ENCODE data around the gene CCDC57. TPM values are rescaled to one million over a fixed set of nuclear protein-coding genes. Genes with fewer than 3 reads are reported as not detected.
"Not testable (repeated sequence)": the region's sequence is repeated elsewhere in the genome, so short reads cannot be mapped to it uniquely, and the experiment has no call there.

The CCDC57 gene
- total RNA-seq, 1 experiment from 2014 or later = 8.4 TPM

DNA sequence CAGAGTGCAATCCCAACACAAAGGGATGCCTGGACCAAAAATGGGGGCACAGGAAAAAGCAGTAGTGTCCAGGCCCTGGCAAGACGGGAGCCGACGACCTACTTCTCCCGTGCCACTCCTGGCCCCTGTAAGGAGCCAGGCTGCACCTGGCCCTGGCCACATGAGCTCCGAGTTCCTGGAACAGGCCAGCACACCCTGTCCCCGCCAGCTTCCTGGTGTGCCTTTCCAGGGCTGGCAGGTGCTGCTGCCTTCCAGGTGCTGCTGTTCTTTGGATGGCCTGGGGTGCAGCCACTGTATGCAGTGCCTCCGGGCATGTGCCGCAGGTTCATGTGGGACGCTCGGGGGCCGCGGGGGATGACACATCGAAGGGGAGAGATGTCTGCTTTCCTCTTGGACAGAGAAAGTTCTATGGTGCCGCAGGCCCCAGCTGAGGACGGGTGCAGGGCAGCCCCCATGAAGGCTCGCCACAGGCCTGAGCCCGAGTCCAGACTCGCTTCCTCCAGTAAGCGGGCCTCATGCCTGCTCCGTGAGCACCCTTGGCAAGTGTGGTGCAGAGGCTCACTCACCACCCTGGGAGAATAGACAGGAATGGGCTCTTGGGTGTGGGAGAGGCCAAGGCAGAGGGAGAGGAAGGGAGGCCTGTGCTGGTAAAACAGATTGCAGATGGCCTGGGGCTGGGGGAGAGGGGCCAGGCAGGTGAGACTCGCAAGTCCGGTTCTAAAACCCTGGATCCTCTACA is 59.9 kb downstream of the CCDC57 start:
- in situ Hi-C loops (cut with HindIII; ENCODE audit: low pct_unique_long_range_greater_than_20kb, low sequenced_read_pairs) = no loop called here
- DNase-seq (ENCODE audit: low read depth) = no peak

DNA sequence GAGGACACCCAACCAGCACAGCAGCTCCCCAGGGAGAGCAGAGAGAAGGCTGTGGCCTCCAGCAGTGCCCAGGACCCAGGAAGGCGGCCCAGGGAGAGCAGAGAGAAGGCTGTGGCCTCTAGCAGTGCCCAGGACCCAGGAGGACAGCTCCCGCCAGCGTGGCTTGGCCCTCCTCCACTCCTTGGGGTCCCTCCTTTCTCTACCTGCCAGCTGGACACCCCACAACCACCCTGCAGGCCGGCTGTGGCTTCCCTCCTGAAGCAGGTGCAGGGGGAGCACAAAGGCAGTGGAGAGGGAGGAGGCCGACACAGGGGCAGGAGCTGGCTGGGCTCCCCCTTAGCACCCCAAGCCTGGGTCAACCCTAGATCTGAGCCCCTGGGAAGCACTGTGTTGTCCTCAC is 60.5 kb downstream of the CCDC57 start:
- in situ Hi-C loops (cut with HindIII; ENCODE audit: low pct_unique_long_range_greater_than_20kb, low sequenced_read_pairs) = no loop called here
- no peak for DNase-seq (ENCODE audit: low read depth)

DNA sequence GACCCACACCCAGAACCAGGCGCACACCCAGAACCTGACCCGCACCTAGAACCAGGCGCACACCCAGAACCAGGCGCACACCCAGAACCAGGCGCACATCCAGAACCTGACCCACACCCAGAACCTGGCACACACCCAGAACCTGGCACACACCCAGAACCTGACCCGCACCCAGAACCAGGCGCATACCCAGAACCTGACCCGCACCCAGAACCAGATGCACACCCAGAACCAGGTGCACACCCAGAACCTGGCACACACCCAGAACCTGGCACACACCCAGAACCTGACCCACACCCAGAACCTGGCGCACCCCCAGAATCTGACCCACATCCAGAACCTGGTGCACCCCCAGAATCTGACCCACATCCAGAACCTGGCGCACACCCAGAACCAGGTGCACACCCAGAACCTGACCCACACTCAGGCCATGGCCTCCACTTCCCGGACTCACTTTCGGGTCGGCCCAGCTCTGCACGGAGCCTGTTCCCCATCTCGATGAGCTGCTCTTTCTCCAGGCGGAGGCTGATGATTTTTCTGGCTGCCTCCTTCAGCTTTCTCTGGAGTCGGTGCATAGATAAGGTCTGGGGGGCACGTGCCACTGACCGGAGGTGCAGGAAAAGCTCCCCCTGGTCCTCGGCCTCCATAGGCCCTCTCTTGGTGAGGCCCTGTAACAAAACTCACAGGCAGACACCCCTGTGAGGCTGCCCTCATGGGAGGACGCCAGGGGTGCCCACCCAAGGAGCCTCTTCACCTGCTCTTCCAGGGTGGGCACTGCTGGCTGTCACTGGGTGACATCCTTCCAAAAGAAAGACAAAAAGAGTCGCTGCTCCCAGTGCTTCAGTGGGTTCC is 61.3 kb downstream of the CCDC57 start:
- no peak for DNase-seq (ENCODE audit: low read depth)
- in situ Hi-C loops (cut with HindIII; ENCODE audit: low pct_unique_long_range_greater_than_20kb, low sequenced_read_pairs) = no loop called here

GRCh38 chr17:82149401-82150099 is 63.1 kb downstream of the CCDC57 start:
- DNase-seq (ENCODE audit: low read depth) = no peak
- in situ Hi-C loops (cut with HindIII; ENCODE audit: low pct_unique_long_range_greater_than_20kb, low sequenced_read_pairs) = no loop called here

DNA sequence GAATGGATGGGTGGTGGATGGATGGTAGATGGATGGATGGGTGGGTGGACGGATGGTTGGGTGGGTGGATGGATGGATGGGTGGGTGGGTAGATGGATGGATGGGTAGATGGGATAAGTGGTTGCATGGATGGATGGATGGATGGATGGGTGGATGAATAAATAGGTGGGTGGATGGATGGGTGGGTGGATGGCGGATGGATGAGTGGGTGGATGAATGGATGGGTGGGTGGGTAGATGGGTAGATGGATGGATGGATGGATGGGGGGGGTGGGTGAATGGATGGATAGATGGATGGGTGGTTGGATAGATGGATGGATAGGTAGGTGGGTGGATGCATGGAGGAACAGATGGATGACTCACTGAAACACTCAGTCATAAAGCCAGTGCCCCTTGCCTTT is 63.6 kb downstream of the CCDC57 start:
- no peak for DNase-seq (ENCODE audit: low read depth)
- in situ Hi-C loops (cut with HindIII; ENCODE audit: low pct_unique_long_range_greater_than_20kb, low sequenced_read_pairs) = no loop called here

- in situ Hi-C loops (cut with HindIII; ENCODE audit: low pct_unique_long_range_greater_than_20kb, low sequenced_read_pairs) = no loop called here
- no peak for DNase-seq (ENCODE audit: low read depth)
These were observed 64.6 kb downstream of the CCDC57 start for GRCh38 chr17:82148011-82148410.

DNA sequence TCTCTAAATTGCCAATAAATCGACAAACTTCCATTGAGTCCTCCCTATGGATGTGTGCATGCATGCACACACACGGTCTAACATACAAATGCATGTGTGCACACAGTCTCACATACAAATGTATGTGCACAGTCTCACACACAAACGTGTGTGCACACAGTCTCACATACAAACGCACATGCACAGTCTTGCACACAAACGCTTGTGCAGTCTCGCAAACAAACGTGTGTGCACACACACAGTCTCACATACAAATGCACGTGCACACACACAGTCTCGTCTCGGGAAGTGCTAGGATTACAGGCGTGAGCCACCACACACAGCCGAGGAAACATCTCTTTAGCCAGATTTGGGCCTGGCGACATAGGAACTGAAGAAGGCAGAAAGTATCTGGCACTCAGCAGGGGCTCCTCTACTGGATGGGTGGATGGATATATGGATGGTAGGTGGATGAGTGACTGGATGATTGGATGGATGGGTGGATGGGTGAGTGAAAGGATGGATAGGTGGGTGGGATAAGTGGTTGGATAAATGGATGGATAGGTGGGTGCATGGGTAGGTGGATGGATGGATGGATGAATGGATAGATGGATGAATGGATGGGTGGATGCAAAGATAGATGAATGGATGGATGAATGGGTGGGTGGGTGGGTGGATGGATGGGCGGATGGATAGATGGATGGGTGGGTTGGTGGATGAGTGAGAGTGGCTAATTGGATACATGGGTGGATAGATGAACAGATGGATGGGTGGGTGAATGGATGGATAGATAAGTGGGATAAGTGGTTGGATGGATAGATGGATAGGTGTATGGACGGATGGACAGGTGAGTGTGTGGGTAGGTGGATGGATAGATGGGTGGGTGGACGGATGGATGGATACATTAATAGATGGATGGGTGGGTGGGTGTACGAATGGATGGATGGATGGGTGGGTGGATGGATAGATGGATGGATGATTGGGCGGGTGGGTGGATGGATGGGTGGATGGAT is 65.7 kb downstream of the CCDC57 start:
- DNase-seq (ENCODE audit: low read depth) = no peak
- in situ Hi-C loops (cut with HindIII; ENCODE audit: low pct_unique_long_range_greater_than_20kb, low sequenced_read_pairs) = no loop called here

- no peak for DNase-seq (ENCODE audit: low read depth)
- in situ Hi-C loops (cut with HindIII; ENCODE audit: low pct_unique_long_range_greater_than_20kb, low sequenced_read_pairs) = no loop called here
These were observed 67.0 kb downstream of the CCDC57 start for GRCh38 chr17:82145550-82146155.

- in situ Hi-C loops (cut with HindIII; ENCODE audit: low pct_unique_long_range_greater_than_20kb, low sequenced_read_pairs) = no loop called here
- DNase-seq (ENCODE audit: low read depth) = no peak
These were observed 69.3 kb downstream of the CCDC57 start for GRCh38 chr17:82143333-82143732.

- in situ Hi-C loops (cut with HindIII; ENCODE audit: low pct_unique_long_range_greater_than_20kb, low sequenced_read_pairs) = loop anchor here (10.0 kb wide), 1 partner anchor 65 kb away; no protein-coding TSS in a partner anchor
- not testable (repeated sequence) for DNase-seq (ENCODE audit: low read depth)
These were observed 72.7 kb downstream of the CCDC57 start for GRCh38 chr17:82139961-82140360.

DNA sequence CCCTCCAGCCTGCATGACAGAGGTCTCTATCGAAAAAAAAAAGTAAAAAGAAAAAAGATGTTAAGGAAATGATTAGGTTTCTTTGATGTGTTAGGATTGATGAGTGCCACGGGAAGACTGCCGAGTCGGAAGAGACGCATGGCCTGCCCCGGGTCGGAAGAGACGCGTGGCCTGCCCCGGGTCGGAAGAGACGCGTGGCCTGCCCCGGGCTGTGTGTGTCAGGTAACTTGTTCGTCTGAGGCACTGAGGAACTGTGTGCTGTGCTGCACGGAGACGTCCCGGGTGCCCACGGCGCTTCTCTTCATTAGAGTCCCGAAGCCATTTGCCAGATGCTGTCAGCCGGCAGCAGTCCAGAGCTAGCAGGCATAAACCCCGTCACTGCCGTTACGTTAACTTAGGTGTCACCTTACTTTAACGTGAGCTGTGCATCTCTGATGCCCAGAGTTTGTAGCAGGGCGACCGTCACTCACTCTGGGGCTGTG is 74.1 kb downstream of the CCDC57 start:
- no peak for DNase-seq (ENCODE audit: low read depth)
- in situ Hi-C loops (cut with HindIII; ENCODE audit: low pct_unique_long_range_greater_than_20kb, low sequenced_read_pairs) = loop anchor here (10.0 kb wide), 1 partner anchor 66 kb away; no protein-coding TSS in a partner anchor

DNA sequence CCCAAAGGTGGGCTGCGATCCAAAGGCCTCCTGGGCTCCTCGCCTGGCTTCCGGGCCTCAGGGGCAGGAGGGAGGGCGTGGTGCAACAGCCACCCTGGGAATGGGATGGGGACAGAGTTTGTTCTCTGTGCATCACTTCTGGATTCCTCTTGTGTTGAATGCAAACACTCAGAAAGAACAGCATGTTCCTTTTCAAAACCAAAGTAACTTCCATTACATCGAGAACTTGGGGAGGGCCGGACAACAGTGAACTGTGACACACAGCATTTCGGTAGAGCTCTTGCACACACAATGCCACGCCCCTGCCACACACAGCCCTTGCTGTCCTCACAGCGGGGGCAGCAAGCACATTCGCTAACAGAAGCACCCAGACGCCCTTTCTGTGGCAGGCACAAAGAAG is 78.5 kb downstream of the CCDC57 start:
- no peak for DNase-seq (ENCODE audit: low read depth)
- in situ Hi-C loops (cut with HindIII; ENCODE audit: low pct_unique_long_range_greater_than_20kb, low sequenced_read_pairs) = loop anchor here (10.0 kb wide), 1 partner anchor 71 kb away; no protein-coding TSS in a partner anchor

DNA sequence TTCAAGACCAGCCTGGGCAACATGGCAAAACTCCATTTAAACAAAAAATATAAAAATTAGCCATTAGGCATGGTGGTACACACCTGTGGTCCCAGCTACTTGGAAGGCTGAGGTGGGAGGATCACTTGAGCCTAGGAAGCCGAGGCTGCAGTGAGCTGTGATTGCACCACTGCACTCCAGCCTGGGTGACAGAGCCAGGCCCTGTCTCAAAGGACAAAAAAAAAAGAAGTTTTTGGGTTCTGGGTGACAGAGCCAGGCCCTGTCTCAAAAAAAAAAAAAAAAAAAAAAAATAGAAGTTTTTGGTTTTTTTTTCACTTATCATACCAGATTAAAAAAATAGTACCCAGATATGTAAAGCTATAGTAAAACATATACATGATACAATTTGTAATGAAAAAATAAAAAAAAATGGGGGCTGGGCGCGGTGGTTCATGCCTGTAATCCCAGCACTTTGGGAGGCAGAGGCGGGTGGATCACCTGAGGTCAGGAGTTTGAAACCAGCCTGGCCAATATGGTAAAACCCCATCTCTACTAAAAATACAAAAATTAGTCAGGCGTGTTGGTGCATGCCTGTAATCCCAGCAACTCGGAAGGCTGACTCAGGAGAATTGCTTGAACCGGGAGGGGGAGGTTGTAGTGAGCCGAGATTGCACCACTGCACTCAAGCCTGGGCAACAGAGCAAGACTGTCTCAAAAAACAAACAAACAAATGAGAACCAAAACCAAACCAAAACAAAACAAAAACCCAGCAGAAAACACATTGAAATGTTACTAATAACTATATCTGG is 79.3 kb downstream of the CCDC57 start:
- DNase-seq (ENCODE audit: low read depth) = peak; percentile 64
- in situ Hi-C loops (cut with HindIII; ENCODE audit: low pct_unique_long_range_greater_than_20kb, low sequenced_read_pairs) = loop anchor here (10.0 kb wide), 1 partner anchor 71 kb away; no protein-coding TSS in a partner anchor

DNA sequence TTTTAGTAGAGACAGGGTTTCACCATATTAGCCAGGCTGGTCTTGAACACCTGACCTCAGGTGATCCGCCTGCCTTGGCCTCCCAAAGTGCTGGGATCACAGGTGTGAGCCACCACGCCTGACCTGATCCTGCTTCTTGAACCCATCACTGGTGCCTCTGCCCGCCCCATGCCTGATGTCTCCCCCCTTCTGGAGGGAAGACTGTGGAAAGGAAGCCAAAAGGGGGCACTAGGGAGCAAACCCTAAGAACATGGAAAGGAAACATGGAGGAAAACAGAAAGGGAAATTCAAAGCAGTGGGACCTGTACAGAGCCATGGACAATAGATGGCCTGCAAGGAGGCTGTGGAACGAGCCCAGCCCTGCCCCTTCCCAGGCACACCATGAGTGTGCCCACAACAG is 83.5 kb downstream of the CCDC57 start:
- DNase-seq (ENCODE audit: low read depth) = no peak
- in situ Hi-C loops (cut with HindIII; ENCODE audit: low pct_unique_long_range_greater_than_20kb, low sequenced_read_pairs) = no loop called here

DNA sequence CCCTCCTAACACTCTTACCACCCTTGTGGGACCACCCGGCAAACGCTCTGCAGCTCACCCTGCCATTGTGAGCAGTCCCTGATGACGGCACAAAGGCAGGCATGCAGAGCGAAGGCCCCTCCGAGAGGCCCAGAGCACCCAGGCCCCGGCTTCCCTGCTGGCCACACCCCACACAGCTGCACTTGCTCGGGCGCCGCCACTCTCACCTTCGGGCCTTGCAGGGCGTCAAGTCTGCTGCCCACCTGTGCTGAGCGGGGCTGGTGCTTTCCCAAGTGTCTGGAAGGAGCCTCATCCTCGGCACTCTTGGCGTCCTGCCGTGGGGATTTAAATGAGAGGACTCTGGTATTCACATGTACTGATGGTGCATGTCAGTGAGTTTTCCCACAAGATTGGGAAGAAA is 84.4 kb downstream of the CCDC57 start:
- in situ Hi-C loops (cut with HindIII; ENCODE audit: low pct_unique_long_range_greater_than_20kb, low sequenced_read_pairs) = no loop called here
- no peak for DNase-seq (ENCODE audit: low read depth)

DNA sequence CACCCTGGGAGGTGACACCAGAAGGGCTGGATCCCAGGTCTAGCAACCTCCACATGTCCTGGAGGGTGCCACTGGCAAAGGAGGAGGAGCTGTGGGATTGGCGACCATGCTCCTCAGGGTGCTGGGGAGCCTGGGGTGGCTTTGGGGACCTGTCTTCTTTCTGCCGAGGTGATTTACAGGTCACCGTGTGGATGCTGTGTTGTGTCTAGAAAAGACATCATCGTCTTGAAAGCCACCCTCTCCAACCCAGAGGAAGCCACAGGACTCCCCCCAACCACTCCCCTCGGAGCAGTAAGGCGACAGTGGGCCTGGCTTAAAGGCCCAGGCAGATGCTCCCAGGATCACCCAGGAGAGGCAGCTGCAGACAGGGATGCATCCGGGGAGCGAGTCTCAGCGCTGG is 84.9 kb downstream of the CCDC57 start:
- in situ Hi-C loops (cut with HindIII; ENCODE audit: low pct_unique_long_range_greater_than_20kb, low sequenced_read_pairs) = no loop called here

DNA sequence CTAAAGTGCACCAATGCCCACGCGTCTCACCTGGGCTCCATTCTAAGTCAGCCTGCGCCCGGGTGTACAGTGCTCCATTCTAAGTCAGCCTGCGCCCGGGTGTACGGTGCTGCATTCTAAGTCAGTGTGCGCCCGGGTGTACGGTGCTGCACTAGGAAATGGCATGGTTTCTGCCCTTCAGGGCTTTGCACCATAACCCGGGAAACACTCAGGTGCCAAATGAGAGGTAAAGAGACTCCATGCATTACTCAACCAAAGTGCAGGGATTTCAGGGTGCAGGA is 85.4 kb downstream of the CCDC57 start:
- in situ Hi-C loops (cut with HindIII; ENCODE audit: low pct_unique_long_range_greater_than_20kb, low sequenced_read_pairs) = no loop called here
- DNase-seq (ENCODE audit: low read depth) = no peak

More for the DNA sequence above, 84.9 kb downstream of the CCDC57 start:
- DNase-seq (ENCODE audit: low read depth) = no peak
